HepG2 (cell line): ENCODE measurements around the gene PNLDC1. TPM values are rescaled to one million over a fixed set of nuclear protein-coding genes. Genes with fewer than 3 reads are reported as not detected.

ENCODE experiments used
- AGO2 ChIP-seq: fragments of 200-400 bp; formaldehyde crosslinking; optimal IDR thresholded peaks from 2 replicates; pipeline ENCODE3; 2017; ENCODE audit warnings: mild to moderate bottlenecking, low read depth, low read length, moderate library complexity
- AHDC1 ChIP-seq: sonication (generic); formaldehyde crosslinking; IDR thresholded peaks from 2 replicates; pipeline ENCODE4 v1.5.1; 2020; ENCODE audit warnings: mild to moderate bottlenecking, missing genetic modification reagents, borderline replicate concordance
- FIP1L1 ChIP-seq: fragments of 200-400 bp; formaldehyde crosslinking; IDR thresholded peaks from 2 replicates; pipeline ENCODE4 v1.6.1; 2018; ENCODE audit warnings: low read depth, mild to moderate bottlenecking, low read length, moderate library complexity, borderline replicate concordance; ENCODE audit not compliant: insufficient read depth
- HDAC1 ChIP-seq: sonication (generic); formaldehyde crosslinking; IDR thresholded peaks from 2 replicates; pipeline ENCODE4 v1.5.1; 2020; ENCODE audit warnings: mild to moderate bottlenecking, missing genetic modification reagents
- HDAC2 ChIP-seq: sonication (generic); formaldehyde crosslinking; IDR thresholded peaks from 2 replicates; pipeline ENCODE4 v1.4.0; 2020; ENCODE audit warnings: missing genetic modification reagents
- NCOA1 ChIP-seq: sonication (generic); formaldehyde crosslinking; IDR thresholded peaks from 2 replicates; pipeline ENCODE4 v1.9.0; 2021; ENCODE audit warnings: missing genetic modification reagents
- NCOA5 ChIP-seq: sonication (generic); formaldehyde crosslinking; IDR thresholded peaks from 2 replicates; pipeline ENCODE4 v1.4.0; 2020; ENCODE audit warnings: missing genetic modification reagents
- REPIN1 ChIP-seq: sonication (generic); formaldehyde crosslinking; IDR thresholded peaks from 2 replicates; pipeline ENCODE4 v1.8.0; 2022; ENCODE audit warnings: missing genetic modification reagents, low read depth, mild to moderate bottlenecking, borderline replicate concordance
- SMC3 ChIP-seq: IDR thresholded peaks from 2 replicates; pipeline ENCODE4 v1.6.1; 2011; ENCODE audit warnings: low read length, improper control_type of control experiment
- TOPORS ChIP-seq: sonication (generic); formaldehyde crosslinking; IDR thresholded peaks from 2 replicates; pipeline ENCODE4 v1.8.0; 2023; ENCODE audit warnings: mild to moderate bottlenecking, missing genetic modification reagents
- ZBTB20 ChIP-seq: sonication (generic); formaldehyde crosslinking; IDR thresholded peaks from 2 replicates; pipeline ENCODE4 v1.8.1; 2023; ENCODE audit warnings: missing genetic modification reagents, low read depth, mild to moderate bottlenecking, borderline replicate concordance
- ZNF468 ChIP-seq: sonication (generic); formaldehyde crosslinking; IDR thresholded peaks from 2 replicates; pipeline ENCODE4 v1.8.0; 2022; ENCODE audit warnings: mild to moderate bottlenecking, moderate library complexity, missing genetic modification reagents
- ZNF503 ChIP-seq: sonication (generic); formaldehyde crosslinking; IDR thresholded peaks from 2 replicates; pipeline ENCODE4 v1.4.0; 2020; ENCODE audit warnings: missing genetic modification reagents
- ZNF607 ChIP-seq: sonication (generic); formaldehyde crosslinking; IDR thresholded peaks from 2 replicates; pipeline ENCODE4 v1.5.1; 2020; ENCODE audit warnings: missing genetic modification reagents, mild to moderate bottlenecking, borderline replicate concordance
- ZNF740 ChIP-seq: sonication (generic); formaldehyde crosslinking; IDR thresholded peaks from 2 replicates; pipeline ENCODE4 v1.4.0; 2020; ENCODE audit warnings: missing genetic modification reagents
- ZNF800 ChIP-seq: sonication (generic); formaldehyde crosslinking; IDR thresholded peaks from 2 replicates; pipeline ENCODE4 v1.4.0; 2020; ENCODE audit warnings: missing genetic modification reagents
- ZNF839 ChIP-seq: sonication (generic); formaldehyde crosslinking; IDR thresholded peaks from 2 replicates; pipeline ENCODE4 v1.4.0; 2020; ENCODE audit warnings: missing genetic modification reagents, mild to moderate bottlenecking, borderline replicate concordance
- polyA plus RNA-seq, 8 experiments: library from polyadenylated mRNA; depleted of rRNA in 3 of 8; stranded (reverse) in 7 of 8; unstranded in 1 of 8; fragments of >200 nt; fragmentation: Illumina TruSeq in 4 of 8; extraction: Trizol in 4 of 8; gene quantifications; 2 replicates each; pipeline versions ENCODE4 v1.2.1 to v1.2.3, GENCODE V29; 2011 to 2016; ENCODE audit warnings: low read depth in 4 of 8, missing spikeins in 1 of 8, mixed read lengths in 1 of 8; ENCODE audit not compliant: insufficient read depth in 1 of 8
- total RNA-seq, 5 experiments: library from RNA; depleted of rRNA; stranded (reverse); fragments of >200 nt; fragmentation: Illumina TruSeq; extraction: Trizol; gene quantifications; 2 replicates each; pipeline ENCODE4 v1.2.3, GENCODE V29; 2016; ENCODE audit warnings: low read depth in 1 of 5

The PNLDC1 gene
- total and polyA plus RNA-seq, 2 of the 13 experiments (the other 11 are each of a cell fraction or from before 2014, with no cell fraction given) = not detected

GRCh38 chr6:159758031-159759001 is 41.8 kb upstream of the PNLDC1 start (continued):
- TF ChIP-seq HDAC1 (0 out of 2 replicates have a peak, but pooled peaks have one; percentile 16), ZNF800 (CRISPR knock-in tag) (0 out of 2 replicates have a peak, but pooled peaks have one; percentile 33), ZNF468 (CRISPR knock-in tag) (no peak), NCOA1 (CRISPR knock-in tag) (0 out of 2 replicates have a peak, but pooled peaks have one; percentile 35), AHDC1 (CRISPR knock-in tag) (peak; percentile 35; the same call in 1 of the 2 replicates), ZNF607 (CRISPR knock-in tag) (peak; percentile 60; the same call in 1 of the 2 replicates), NCOA5 (0 out of 2 replicates have a peak, but pooled peaks have one; percentile 19), ZNF839 (CRISPR knock-in tag) (no peak), FIP1L1 (no peak), ZNF740 (CRISPR knock-in tag) (no peak), REPIN1 (peak; percentile 57; the same call in 1 of the 2 replicates), HDAC2 (peak; percentile 22; the same call in 1 of the 2 replicates), SMC3 (peak; percentile 42; the same call in 1 of the 2 replicates), AGO2 (peak; percentile 35), ZBTB20 (CRISPR knock-in tag) (0 out of 2 replicates have a peak, but pooled peaks have one; percentile 21), TOPORS (CRISPR knock-in tag) (peak; percentile 64; the same call in 1 of the 2 replicates), ZNF503 (0 out of 2 replicates have a peak, but pooled peaks have one; percentile 34)
